Measurements from ENCODE around the gene PLXDC2. TPM values are rescaled to one million over a fixed set of nuclear protein-coding genes. Genes with fewer than 3 reads are reported as not detected.

PLXDC2 gene
- total and polyA plus RNA-seq, 10 of the 15 experiments (the other 5 are each of a cell fraction or from before 2014, with no cell fraction given), result 0.05 to 1.8 (median 0.14) TPM; not detected in 2

GRCh38 chr10:20247454-20247853 lies 431.2 kb downstream of the PLXDC2 start:
- ChIA-PET CTCF (no interaction called here), POLR2A (no interaction called here), SMC1A (ENCODE audit: uncharacterized antibody, unreplicated experiment) (interaction anchor here (0.6 kb wide), 1 partner anchor 80 kb away, joined by 4 read pairs; no protein-coding TSS in a partner anchor), RAD21 (ENCODE audit: unreplicated experiment) (no interaction called here)
- no peaks in the 10 kb centered on the region for H3K79me2 ChIP-seq (ENCODE audit: control insufficient read depth, insufficient read depth, low read length)
- H2AFZ ChIP-seq (ENCODE audit: control insufficient read depth, low read depth, low read length), result no peak overlapping the region
- H3K9ac ChIP-seq (ENCODE audit: control insufficient read depth, insufficient read depth, low read length), result no peak overlapping the region
- H3K4me3 ChIP-seq, result no peak overlapping the region
- H3K36me3 ChIP-seq (ENCODE audit: control insufficient read depth in 2 of 2, insufficient read depth in 2 of 2, low read length in 1 of 2), result no peaks in the 10 kb centered on the region
- DNase-seq (ENCODE audit: low read depth, low spot score), result no peak
- no peaks in the 10 kb centered on the region for H3K27me3 ChIP-seq (replicated peaks in 1 of 2; ENCODE audit: control insufficient read depth in 2 of 2, insufficient read depth in 2 of 2, low read length in 1 of 2)
- H3K9me3 ChIP-seq (replicated peaks; ENCODE audit: control insufficient read depth, insufficient read depth, low read length), result no peaks in the 10 kb centered on the region
- in situ Hi-C loops (cut with MboI) (no loop called here), intact Hi-C loops (cut with micrococcal nuclease; ENCODE audit: unreplicated experiment) (no loop called here)
- BruUV-seq (replicated peaks), result no TSS peak
- no peak for ATAC-seq
- no peak overlapping the region for H3K27ac ChIP-seq (ENCODE audit: control insufficient read depth, insufficient read depth)
- H3K4me1 ChIP-seq (ENCODE audit: control insufficient read depth, insufficient read depth, low read length), result no peaks in the 10 kb centered on the region
- H3K4me2 ChIP-seq (ENCODE audit: control insufficient read depth, insufficient read depth), result no peak overlapping the region
- no peak for FAIRE-seq
- 45% methylated on average over 3 of the region's 3 CpGs for WGBS (ENCODE audit: insufficient coverage, insufficient replicate concordance, low lambda C conversion rate, missing lambda C conversion rate)
- no peaks in the 10 kb centered on the region for H4K20me1 ChIP-seq (ENCODE audit: control insufficient read depth, insufficient read depth)
- no peak for TF ChIP-seq SREBF1 (IDR thresholded peaks at IDR 0.05; ENCODE audit: low read length)
- no peak for TF ChIP-seq SMC3 (IDR thresholded peaks at IDR 0.05; ENCODE audit: borderline replicate concordance, low read length)
- TF ChIP-seq ZBTB40 (IDR thresholded peaks at IDR 0.05; ENCODE audit: borderline replicate concordance), result no peak
- no peak for TF ChIP-seq RCOR1 (conservative IDR thresholded peaks at IDR 0.05; ENCODE audit: low read depth, low read length)
- no peak for TF ChIP-seq IRF5 (IDR thresholded peaks at IDR 0.05; ENCODE audit: borderline replicate concordance)
- TF ChIP-seq RB1 (IDR thresholded peaks at IDR 0.05; ENCODE audit: borderline replicate concordance), result no peak
- no peak for TF ChIP-seq NFXL1 (IDR thresholded peaks at IDR 0.05; ENCODE audit: borderline replicate concordance)
- TF ChIP-seq BRCA1 (IDR thresholded peaks at IDR 0.05; ENCODE audit: low read depth, low read length), result no peak
- no peak for TF ChIP-seq SIX5 (IDR thresholded peaks at IDR 0.05; ENCODE audit: low read depth, low read length, severe bottlenecking)
- TF ChIP-seq USF2 (IDR thresholded peaks at IDR 0.05; ENCODE audit: borderline replicate concordance, low read depth, low read length), result no peak
- TF ChIP-seq MYB (IDR thresholded peaks at IDR 0.05; ENCODE audit: borderline replicate concordance, low read depth, low read length), result no peak
- TF ChIP-seq NR2C1 (IDR thresholded peaks at IDR 0.05), result no peak
- no peak for TF ChIP-seq JUNB (IDR thresholded peaks at IDR 0.05)
- TF ChIP-seq KLF5 (IDR thresholded peaks at IDR 0.05; ENCODE audit: partially characterized antibody), result no peak
- TF ChIP-seq NFYB (IDR thresholded peaks at IDR 0.05; ENCODE audit: insufficient read depth, low read depth, low read length), result no peak
- TF ChIP-seq CTCF (IDR thresholded peaks at IDR 0.05 in 2 of 3, conservative IDR thresholded peaks at IDR 0.05 in 1 of 3; ENCODE audit: control insufficient read depth in 2 of 3, extremely low read depth in 1 of 3, insufficient read depth in 1 of 3, low read depth in 3 of 3, low read length in 3 of 3), result no peak
- TF ChIP-seq LARP7 (IDR thresholded peaks at IDR 0.05), result no peak
